ENCODE data around the gene AMHR2.

The AMHR2 gene

DNA sequence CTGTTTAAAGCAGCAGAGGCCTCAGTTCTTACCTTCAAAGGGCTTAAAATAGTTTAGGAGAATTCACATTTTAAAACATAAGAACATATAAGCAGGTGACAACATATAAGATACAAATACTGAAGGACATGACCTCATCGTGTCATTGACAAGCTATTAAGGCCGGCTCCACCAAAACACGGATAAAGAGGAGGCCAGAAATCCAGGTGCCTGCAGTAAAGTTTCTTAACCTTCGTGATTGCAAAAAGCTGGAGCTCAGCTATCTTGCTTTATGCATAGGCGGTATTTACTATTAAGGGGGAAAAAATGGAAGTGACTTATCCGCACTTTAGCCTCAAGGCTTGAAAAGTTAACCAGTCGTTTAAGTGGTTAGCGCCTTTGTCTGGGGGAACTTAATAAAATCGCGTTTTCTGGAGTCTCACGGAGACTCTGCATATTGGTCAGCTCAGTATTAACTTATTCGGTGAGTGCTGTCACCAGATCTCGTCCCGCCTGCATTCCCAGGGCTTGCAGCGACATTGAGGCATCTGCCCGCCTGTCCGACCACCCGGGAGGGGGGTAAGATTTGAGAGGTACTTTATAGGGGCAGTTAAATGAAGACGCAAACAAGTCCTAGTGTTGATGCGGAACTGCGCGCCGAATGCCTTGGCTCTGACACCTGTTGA lies 44.8 kb upstream of the AMHR2 start:
- Histone ChIP-seq H2BK5ac (ENCODE audit: low read depth, low read length, poor library complexity) (peak overlapping the region; percentile 93), H3K4me2 (ENCODE audit: low read length) (peak overlapping the region; percentile 69), H4K91ac (ENCODE audit: low read depth, low read length) (peak overlapping the region; percentile 92), H3K14ac (ENCODE audit: low read length) (peak overlapping the region; percentile 96), H3K9me3 (ENCODE audit: insufficient read depth, low read depth, low read length) (peaks cover 2% of the 10 kb centered on the region), H4K8ac (ENCODE audit: low read depth, low read length) (peak overlapping the region; percentile 86), H3K4me3 (ENCODE audit: low read depth, low read length) (peak overlapping the region; percentile 58), H3K23ac (ENCODE audit: low read length) (no peak overlapping the region), H3K27ac (ENCODE audit: low read depth, low read length) (peak overlapping the region; percentile 88), H3K4ac (ENCODE audit: low read depth, low read length) (peak overlapping the region; percentile 41), H3K79me1 (ENCODE audit: low read length) (peaks cover 11% of the 10 kb centered on the region), H4K12ac (ENCODE audit: low read depth, low read length) (peak overlapping the region; percentile 94), H3K27me3 (ENCODE audit: insufficient read depth, low read length) (no peaks in the 10 kb centered on the region), H2AFZ (ENCODE audit: insufficient read depth, low read length, poor library complexity) (peak overlapping the region; percentile 53), H3K4me1 (ENCODE audit: control insufficient read depth in 1 of 2, insufficient read depth in 2 of 2, low read length in 2 of 2) (peaks cover 11 to 20% of the 10 kb centered on the region in 2 experiments), H2AK5ac (ENCODE audit: low read length) (peak overlapping the region; percentile 42), H3K36me3 (ENCODE audit: control insufficient read depth in 1 of 2, insufficient read depth in 2 of 2, low read length in 2 of 2) (peaks cover 16 to 17% of the 10 kb centered on the region in 2 experiments), H2BK12ac (ENCODE audit: low read length) (no peak overlapping the region), H2BK120ac (ENCODE audit: insufficient read depth, low read length, poor library complexity) (peak overlapping the region; percentile 69), H3K9ac (ENCODE audit: low read length) (peak overlapping the region; percentile 37), H3K18ac (ENCODE audit: low read length) (peak overlapping the region; percentile 96), H3K79me2 (ENCODE audit: control insufficient read depth, insufficient read depth, low read length, poor library complexity) (peaks cover 12% of the 10 kb centered on the region)
- WGBS (ENCODE audit: extremely low coverage, insufficient coverage, insufficient read length) = no CpG with 5 or more reads among the region's 23 CpGs
- peak in 1 of 2 donors; percentile 15 for DNase-seq

DNA sequence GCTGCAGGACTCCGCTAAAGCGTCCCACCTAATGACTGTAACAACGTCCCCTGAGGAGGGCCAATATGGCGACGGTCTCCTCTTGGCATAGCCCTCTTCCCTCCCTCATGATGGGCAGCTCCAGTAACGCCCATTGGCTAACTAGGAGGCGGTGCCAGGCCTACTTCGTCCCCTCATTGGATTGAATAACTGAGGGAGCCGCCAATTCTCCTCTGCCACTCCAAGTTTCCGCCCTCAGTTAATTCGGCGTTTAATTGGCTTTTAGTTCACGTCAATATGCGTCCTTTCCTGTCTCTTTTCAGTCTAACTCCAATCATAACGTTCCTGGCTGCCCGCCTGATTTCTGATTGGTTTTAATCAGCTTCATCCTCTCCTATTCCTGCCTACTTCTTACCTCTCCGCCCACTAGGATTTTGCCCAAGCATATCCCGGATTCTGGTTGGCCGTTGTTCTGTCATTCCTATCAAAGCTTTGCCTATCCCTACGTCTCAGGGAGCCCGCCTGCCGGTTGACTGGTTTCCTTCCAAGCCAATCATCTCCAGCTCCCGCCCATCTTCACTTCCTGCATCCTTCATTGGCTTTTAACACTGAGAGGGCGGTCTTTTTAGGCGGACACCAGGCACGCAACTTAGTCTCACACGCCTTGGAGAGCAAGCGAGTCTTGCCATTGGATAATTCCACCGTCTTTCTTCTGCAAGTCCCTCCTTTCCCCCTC lies 44.1 kb upstream of the AMHR2 start:
- Histone ChIP-seq H2BK12ac (ENCODE audit: low read length) (no peak overlapping the region), H2AFZ (ENCODE audit: insufficient read depth, low read length, poor library complexity) (peak overlapping the region; percentile 53), H3K4me3 (ENCODE audit: low read depth, low read length) (peak overlapping the region; percentile 58), H3K27me3 (ENCODE audit: insufficient read depth, low read length) (no peaks in the 10 kb centered on the region), H3K79me1 (ENCODE audit: low read length) (peaks cover 10% of the 10 kb centered on the region), H2BK5ac (ENCODE audit: low read depth, low read length, poor library complexity) (peak overlapping the region; percentile 93), H3K4ac (ENCODE audit: low read depth, low read length) (peak overlapping the region; percentile 41), H3K79me2 (ENCODE audit: control insufficient read depth, insufficient read depth, low read length, poor library complexity) (peaks cover 15% of the 10 kb centered on the region), H4K12ac (ENCODE audit: low read depth, low read length) (peak overlapping the region; percentile 94), H3K36me3 (ENCODE audit: control insufficient read depth in 1 of 2, insufficient read depth in 2 of 2, low read length in 2 of 2) (peaks cover 20 to 22% of the 10 kb centered on the region in 2 experiments), H3K14ac (ENCODE audit: low read length) (peak overlapping the region; percentile 96), H4K91ac (ENCODE audit: low read depth, low read length) (peak overlapping the region; percentile 92), H3K4me2 (ENCODE audit: low read length) (peak overlapping the region; percentile 69), H2AK5ac (ENCODE audit: low read length) (peak overlapping the region; percentile 42), H3K9ac (ENCODE audit: low read length) (peak overlapping the region; percentile 37), H2BK120ac (ENCODE audit: insufficient read depth, low read length, poor library complexity) (peak overlapping the region; percentile 69), H3K18ac (ENCODE audit: low read length) (peak overlapping the region; percentile 96), H4K8ac (ENCODE audit: low read depth, low read length) (peak overlapping the region; percentile 86), H3K23ac (ENCODE audit: low read length) (no peak overlapping the region), H3K4me1 (ENCODE audit: control insufficient read depth in 1 of 2, insufficient read depth in 2 of 2, low read length in 2 of 2) (peaks cover 11 to 21% of the 10 kb centered on the region in 2 experiments), H3K9me3 (ENCODE audit: insufficient read depth, low read depth, low read length) (peaks cover 2% of the 10 kb centered on the region), H3K27ac (ENCODE audit: low read depth, low read length) (peak overlapping the region; percentile 88)
- no CpG with 5 or more reads among the region's 29 CpGs for WGBS (ENCODE audit: extremely low coverage, insufficient coverage, insufficient read length)
- DNase-seq = peak; percentile 100

DNA sequence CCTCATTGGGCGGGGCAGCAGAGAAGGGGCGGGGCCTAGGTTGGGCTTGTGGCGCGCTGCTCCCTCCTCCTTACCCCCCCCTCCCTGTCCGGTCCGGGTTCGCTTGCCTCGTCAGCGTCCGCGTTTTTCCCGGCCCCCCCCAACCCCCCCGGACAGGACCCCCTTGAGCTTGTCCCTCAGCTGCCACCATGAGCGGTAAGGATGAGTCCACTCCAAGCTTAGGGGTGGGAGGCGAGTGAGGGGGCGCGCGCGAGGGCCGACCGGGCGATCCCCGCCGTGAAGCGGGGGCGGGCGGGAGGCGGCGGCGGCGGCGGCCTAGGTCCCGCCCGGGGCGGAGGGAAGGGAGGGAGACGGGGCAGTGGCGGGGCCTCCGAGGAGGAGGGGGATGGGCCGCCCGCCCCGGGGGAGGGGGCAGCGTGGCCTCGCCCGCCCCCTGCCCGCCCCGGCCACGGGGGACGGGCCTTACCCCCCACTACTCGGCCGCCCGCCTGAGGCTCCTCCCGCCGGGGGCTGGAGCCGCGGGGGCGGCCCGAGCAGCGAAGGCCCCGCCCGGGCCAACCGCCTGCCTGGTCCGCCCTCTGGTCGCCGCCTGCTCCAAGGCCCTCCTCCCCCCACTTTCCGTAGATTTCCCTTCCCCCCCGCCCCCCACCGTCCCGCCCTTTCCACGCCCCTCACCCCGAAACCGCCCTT lies 43.4 kb upstream of the AMHR2 start, which contains the start of gene SP1:
TSS of gene SP1 (plus strand) at position 73 of the 690 bp plus-strand sequence. CDS start at position 189, 116 bp downstream.
- H3K4ac ChIP-seq (ENCODE audit: low read depth, low read length) = peak within 1 kb of the TSS; percentile 54
- H2AK5ac ChIP-seq (ENCODE audit: low read length) = peak within 1 kb of the TSS; percentile 42
- H3K27ac ChIP-seq (ENCODE audit: low read depth, low read length) = peak within 1 kb of the TSS; percentile 99
- peak within 1 kb of the TSS; percentile 86 for H3K4me3 ChIP-seq (ENCODE audit: low read depth, low read length)
- no peaks in the 10 kb centered on the region for H3K27me3 ChIP-seq (ENCODE audit: insufficient read depth, low read length)
- WGBS (ENCODE audit: extremely low coverage, insufficient coverage, insufficient read length) = no CpG with 5 or more reads among the region's 71 CpGs
- H3K79me2 ChIP-seq (ENCODE audit: control insufficient read depth, insufficient read depth, low read length, poor library complexity) = peaks cover 16% of the 10 kb centered on the region
- peaks cover 13 to 22% of the 10 kb centered on the region in 2 experiments for H3K4me1 ChIP-seq (ENCODE audit: control insufficient read depth in 1 of 2, insufficient read depth in 2 of 2, low read length in 2 of 2)
- H4K91ac ChIP-seq (ENCODE audit: low read depth, low read length) = peak within 1 kb of the TSS; percentile 99
- H2AFZ ChIP-seq (ENCODE audit: insufficient read depth, low read length, poor library complexity) = peak within 1 kb of the TSS; percentile 53
- peak within 1 kb of the TSS; percentile 87 for H4K8ac ChIP-seq (ENCODE audit: low read depth, low read length)
- H3K79me1 ChIP-seq (ENCODE audit: low read length) = peaks cover 10% of the 10 kb centered on the region
- H3K14ac ChIP-seq (ENCODE audit: low read length) = peak within 1 kb of the TSS; percentile 96
- peak within 1 kb of the TSS; percentile 69 for H3K4me2 ChIP-seq (ENCODE audit: low read length)
- peak within 1 kb of the TSS; percentile 94 for H4K12ac ChIP-seq (ENCODE audit: low read depth, low read length)
- H2BK5ac ChIP-seq (ENCODE audit: low read depth, low read length, poor library complexity) = peak within 1 kb of the TSS; percentile 93
- peak within 1 kb of the TSS; percentile 74 for H2BK120ac ChIP-seq (ENCODE audit: insufficient read depth, low read length, poor library complexity)
- no peak within 1 kb of the TSS for H2BK12ac ChIP-seq (ENCODE audit: low read length)
- peak within 1 kb of the TSS; percentile 80 for H3K9ac ChIP-seq (ENCODE audit: low read length)
- peaks cover 2% of the 10 kb centered on the region for H3K9me3 ChIP-seq (ENCODE audit: insufficient read depth, low read depth, low read length)
- DNase-seq = peak; percentile 92 to 94
- H3K36me3 ChIP-seq (ENCODE audit: control insufficient read depth in 1 of 2, insufficient read depth in 2 of 2, low read length in 2 of 2) = peaks cover 22 to 27% of the 10 kb centered on the region in 2 experiments
- H3K23ac ChIP-seq (ENCODE audit: low read length) = no peak within 1 kb of the TSS
- H3K18ac ChIP-seq (ENCODE audit: low read length) = peak within 1 kb of the TSS; percentile 96

Measured in trophoblast cell (in vitro differentiated cells and primary cell).